ENCODE results near the gene RNF223.
"Not testable (repeated sequence)": the region's sequence is repeated elsewhere in the genome, so short reads cannot be mapped to it uniquely, and the experiment has no call there.

The RNF223 gene

DNA sequence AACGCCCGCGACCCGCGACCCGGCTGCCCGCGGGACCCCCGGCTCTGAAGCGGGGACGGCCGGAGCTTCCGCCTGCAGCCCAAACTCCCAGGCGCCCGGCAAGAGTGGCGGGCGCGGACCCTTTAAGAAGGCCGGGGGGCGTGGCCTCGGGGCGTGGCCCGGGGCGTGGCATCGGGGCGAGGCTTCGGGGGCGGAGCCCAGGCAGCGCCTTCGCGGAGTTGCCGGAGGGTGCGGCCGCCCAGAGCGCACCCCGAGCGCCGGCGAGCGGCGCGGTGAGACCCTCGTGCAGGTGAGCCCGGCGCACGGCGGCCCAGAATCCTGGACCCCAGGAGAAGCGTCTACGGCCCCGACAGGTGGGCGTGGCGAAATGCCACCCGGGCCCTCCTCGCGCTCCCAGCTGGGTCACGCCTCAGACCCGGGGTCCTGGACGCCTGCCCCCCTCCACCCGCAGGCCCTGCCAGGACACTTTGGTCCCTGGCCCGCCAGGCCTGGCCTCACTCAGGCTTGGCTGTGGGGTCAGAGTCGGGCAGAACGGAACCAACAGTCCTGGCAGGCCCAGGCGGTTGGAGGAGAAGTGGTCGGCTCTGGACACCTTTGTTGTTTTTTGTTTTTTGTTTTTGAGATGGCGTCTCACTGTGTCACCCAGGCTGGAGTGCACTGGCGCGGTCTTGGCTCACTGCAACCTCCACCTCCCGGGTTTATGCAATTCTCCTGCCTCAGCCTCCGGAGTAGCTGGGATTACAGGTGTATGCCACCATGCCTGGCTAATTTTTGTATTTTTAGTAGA is 14.4 kb downstream of the RNF223 start:
- peak; percentile 87 for DNase-seq (ENCODE audit: low spot score)

DNA sequence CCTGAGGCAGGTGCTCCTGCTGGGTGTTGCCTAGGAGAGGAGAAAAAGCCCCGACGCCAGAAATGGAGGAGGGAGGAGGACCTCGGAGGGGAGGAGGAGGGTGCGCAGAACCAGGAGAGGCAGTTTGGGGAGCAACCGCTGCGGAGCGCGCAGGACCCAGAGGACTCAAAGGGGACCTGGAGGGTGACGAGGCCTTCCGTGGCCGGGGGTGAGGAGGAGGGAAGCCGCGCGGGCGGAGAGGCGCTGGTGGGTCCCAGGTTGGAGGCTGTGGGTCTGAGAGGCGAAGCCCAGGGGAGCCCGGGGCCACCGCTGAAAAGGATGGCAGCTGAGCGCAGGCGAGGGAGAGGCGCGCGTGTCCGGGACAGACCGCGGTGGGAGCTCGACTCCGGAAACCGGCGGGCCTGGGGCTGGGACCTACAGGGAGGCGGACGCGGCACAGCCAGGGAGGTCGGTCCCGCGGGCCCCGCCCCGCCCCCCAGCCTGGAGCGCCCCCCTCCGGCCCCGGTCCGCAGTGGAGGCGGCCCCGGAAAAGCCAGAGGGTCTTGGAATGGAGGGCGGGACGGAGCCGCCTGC is 15.1 kb downstream of the RNF223 start:
- no peak for DNase-seq (ENCODE audit: low spot score)

DNA sequence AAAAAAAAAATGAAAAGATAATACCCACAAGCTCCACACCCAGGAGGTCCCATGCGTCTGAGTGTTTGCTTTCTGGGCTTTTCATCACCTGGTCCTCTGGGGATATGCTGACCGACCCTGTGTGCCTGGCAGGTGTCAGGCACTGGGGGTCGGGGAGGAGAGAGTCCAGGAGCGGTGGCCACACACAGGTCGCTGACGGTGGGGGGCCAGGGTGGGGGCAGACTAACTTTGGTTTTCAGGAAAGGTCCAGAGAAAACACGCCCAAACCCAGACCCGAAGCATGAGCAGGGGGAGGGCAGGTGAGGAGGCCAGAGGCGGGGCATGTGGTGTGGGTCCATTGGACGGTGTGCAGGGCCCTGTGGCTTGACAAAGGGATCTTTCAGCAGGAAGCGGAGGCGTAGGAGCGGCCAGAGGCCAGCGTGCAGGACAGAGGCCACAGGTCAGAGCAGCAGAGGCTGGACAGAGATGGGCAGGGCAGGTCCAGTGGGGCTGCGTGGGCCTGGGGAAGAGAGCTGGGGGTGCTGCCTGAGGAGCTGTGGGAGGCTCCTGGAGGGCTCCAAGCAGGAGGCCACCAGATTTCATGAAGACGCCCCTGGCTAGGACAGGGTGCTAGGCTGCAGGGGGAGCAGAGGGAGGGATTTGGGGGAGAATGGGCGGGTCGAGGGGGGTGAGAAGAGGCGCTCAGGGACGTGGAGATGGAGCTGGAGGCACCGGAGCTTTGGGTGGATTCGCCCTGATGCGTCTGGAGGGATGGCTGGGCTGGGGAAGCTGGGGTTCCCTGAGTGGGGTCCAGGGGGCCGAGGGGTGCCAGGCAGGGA is 15.8 kb downstream of the RNF223 start:
- no peak for DNase-seq (ENCODE audit: low spot score)

DNA sequence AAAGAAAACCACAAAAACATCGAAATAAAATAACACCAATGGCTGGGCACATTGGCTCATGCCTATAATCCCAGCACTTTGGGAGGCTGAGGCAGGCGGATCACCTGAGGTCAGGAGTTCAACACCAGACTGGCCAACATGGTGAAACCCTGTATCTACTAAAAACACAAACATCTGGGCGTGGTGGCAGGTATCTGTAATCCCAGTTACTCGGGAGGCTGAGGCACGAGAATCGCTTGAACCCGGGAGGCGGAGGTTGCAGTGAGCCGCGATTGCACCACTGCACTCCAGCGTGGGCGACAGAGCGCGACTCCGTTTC is 16.4 kb downstream of the RNF223 start:
- DNase-seq (ENCODE audit: low spot score) = not testable (repeated sequence)

DNA sequence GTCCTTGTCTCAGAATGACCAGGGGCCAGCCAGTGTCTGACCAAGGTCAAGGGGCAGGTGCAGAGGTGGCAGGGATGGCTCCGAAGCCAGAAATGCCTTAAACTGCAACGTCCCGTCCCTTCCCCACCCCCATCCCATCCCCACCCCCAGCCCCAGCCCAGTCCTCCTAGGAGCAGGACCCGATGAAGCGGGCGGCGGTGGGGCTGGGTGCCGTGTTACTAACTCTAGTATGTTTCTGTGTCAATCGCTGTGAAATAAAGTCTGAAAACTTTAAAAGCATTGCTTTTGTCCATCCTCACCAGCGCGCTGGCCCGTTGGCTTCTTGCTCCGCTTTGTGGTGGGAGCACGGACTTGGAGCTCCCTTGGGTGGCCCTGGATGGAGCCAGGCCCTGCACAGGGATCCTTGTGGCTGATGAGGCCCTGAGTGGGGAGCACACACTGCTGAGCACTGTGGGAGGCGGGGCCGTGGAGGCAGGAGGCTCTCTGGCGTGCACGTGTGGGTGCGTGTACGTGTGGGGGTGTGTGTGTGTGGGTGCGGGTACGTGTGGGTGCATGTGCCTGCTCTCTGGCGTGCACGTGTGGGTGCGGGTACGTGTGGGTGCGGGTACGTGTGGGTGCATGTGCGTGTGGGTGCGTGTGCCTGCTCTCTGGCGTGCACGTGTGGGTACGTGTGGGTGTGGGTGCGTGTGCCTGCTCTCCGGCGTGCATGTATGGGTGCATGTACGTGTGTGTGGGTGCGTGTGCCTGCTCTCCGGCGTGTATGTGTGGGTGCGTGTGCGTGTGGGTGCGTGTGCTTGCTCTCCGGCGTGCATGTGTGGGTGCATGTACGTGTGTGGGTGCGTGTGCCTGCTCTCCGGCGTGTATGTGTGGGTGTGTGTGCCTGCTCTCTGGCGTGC is 18.0 kb downstream of the RNF223 start:
- no peak for DNase-seq (ENCODE audit: low spot score)

DNA sequence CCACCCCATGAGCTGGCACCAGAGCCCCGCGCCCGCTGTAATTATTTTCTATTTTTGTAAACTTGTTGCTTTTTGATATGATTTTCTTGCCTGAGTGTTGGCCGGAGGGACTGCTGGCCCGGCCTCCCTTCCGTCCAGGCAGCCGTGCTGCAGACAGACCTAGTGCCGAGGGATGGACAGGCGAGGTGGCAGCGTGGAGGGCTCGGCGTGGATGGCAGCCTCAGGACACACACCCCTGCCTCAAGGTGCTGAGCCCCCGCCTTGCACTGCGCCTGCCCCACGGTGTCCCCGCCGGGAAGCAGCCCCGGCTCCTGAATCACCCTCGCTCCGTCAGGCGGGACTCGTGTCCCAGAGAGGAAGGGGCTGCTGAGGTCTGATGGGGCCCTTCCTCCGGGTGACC is 19.1 kb downstream of the RNF223 start:
- no peak for DNase-seq (ENCODE audit: low spot score)

DNA sequence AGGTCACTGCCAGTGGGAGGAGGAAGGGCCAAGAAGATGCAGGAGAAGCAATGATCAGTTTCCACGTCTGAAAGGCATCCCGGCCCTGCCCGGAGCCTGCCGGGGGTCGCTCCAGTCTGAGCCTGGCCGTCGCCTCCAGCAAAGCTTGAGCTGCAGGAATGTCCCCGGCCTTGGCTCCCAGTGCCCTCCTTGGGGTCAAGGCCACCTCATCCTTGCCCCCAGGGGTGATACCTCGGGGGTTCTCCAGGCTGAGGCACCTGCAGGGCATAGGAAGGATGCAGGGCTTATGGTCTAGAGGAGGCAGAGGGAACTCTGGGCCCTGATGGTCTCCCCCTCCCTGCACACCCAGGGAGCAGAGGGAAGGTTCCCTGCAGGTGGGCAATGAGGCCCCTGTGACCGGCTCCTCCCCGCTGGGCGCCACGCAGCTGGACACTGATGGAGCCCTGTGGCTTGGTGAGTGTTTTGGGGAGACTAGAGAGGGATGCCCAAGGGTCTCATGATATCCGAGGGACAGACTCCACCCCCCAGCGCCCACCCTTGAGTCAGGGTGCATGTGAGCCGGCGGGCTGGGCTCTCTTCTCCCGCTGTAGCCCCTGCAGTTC is 19.9 kb downstream of the RNF223 start:
- no peak for DNase-seq (ENCODE audit: low spot score)

DNA sequence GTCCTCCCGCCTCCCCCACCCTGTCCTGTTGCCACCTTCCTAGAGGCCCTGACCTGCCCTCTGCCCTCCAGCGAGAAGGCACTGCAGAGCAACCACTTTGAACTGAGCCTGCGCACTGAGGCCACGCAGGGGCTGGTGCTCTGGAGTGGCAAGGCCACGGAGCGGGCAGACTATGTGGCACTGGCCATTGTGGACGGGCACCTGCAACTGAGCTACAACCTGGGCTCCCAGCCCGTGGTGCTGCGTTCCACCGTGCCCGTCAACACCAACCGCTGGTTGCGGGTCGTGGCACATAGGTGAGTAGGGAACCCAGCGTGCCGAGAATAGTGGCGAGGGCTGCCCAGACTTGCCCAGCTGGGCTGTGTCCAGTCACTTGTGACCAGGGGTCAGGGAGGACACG is 20.4 kb downstream of the RNF223 start:
- no peak for DNase-seq (ENCODE audit: low spot score)

DNA sequence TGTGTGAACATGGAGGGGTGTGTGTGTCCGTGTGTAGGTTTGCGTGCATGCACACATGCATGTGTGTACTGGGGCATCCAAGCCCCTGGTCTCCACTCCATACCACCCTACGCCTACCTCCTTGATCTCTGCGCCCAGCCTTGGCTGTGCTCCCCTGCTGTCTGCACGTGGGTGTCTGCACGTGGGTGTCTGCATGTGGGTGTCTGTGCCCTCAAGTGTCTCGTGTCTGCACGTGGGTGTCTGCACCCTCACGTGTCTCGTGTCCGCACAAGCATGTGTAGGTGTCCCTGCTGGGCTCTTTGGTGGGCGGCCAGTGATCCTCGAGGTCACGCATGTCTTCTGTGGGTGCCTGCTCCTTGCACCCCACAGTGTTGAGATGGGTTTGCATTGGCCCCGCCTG is 21.1 kb downstream of the RNF223 start:
- no peak for DNase-seq (ENCODE audit: low spot score)

DNA sequence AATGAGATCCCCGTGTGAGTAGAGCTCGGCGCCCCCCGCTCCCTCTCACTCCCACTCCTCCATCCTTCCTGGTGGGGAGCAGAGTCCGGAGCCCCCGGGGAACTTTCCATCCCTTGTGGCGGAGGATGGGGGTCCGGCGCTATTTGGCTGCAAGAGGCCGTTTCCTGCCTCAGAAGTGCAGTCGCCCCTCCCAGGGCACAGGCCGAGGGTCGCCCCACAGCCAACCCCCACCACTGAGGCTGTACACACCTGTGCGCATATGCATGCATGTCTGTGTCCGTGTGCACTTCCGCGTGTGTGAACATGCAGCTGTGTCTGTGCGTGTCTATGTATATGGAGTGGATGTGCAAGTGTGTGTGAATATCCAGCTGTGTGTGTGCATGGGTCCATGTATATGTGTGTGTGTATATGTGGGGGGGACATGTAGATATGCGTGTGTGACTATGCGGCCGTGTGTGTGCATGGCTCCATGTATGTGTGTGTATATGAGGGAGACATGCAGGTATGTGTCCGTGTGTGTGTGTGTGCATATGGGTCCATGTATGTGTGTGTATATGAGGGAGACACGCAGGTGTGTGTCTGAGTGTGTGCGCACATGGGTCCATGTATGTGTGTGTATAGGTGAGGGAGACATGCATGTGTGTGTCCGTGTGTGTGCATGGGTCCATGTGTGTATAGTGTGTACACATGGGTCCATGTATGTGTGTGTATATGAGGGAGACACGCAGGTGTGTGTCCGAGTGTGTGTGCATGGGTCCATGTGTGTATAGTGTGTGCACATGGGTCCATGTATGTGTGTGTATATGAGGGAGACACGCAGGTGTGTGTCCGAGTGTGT is 21.9 kb downstream of the RNF223 start:
- DNase-seq (ENCODE audit: low spot score) = no peak

DNA sequence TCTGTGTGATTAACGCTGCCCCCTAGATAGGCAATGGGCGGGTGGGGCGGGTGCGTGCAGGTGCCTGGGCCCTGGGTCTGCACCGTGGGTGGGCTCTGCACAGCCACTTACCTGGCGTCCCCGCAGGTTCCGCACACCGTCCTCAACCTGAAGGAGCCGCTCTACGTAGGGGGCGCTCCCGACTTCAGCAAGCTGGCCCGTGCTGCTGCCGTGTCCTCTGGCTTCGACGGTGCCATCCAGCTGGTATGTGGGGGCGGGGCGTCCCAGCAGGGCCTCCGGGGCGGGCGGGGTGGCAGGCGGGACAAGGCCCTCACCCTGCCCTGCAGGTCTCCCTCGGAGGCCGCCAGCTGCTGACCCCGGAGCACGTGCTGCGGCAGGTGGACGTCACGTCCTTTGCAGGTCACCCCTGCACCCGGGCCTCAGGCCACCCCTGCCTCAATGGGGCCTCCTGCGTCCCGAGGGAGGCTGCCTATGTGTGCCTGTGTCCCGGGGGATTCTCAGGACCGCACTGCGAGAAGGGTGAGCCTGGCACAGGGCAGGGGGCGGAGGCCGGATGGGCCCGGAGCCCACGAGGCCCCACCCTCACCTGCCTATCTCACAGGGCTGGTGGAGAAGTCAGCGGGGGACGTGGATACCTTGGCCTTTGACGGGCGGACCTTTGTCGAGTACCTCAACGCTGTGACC is 22.8 kb downstream of the RNF223 start:
- DNase-seq (ENCODE audit: low spot score) = no peak

DNA sequence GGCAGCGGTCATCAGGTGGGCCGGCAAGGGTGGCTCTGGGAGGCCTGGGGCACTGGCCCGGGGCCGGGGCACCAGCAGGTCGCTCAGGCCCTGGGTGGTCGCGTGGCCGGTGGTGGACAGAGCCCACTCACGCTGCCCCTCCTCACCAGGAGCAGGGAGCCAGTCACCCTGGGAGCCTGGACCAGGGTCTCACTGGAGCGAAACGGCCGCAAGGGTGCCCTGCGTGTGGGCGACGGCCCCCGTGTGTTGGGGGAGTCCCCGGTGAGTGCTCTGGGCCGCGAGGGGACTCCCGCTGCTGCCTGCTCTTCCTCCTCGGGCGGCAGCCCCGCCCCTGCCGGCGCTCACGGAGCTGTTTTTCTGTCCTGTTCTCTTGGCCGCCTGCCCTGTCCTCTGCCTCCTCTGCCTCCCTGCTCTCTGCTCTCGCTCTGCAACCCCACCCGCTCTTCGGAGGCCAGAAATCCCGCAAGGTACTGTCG is 23.5 kb downstream of the RNF223 start:
- DNase-seq (ENCODE audit: low spot score) = no peak

DNA sequence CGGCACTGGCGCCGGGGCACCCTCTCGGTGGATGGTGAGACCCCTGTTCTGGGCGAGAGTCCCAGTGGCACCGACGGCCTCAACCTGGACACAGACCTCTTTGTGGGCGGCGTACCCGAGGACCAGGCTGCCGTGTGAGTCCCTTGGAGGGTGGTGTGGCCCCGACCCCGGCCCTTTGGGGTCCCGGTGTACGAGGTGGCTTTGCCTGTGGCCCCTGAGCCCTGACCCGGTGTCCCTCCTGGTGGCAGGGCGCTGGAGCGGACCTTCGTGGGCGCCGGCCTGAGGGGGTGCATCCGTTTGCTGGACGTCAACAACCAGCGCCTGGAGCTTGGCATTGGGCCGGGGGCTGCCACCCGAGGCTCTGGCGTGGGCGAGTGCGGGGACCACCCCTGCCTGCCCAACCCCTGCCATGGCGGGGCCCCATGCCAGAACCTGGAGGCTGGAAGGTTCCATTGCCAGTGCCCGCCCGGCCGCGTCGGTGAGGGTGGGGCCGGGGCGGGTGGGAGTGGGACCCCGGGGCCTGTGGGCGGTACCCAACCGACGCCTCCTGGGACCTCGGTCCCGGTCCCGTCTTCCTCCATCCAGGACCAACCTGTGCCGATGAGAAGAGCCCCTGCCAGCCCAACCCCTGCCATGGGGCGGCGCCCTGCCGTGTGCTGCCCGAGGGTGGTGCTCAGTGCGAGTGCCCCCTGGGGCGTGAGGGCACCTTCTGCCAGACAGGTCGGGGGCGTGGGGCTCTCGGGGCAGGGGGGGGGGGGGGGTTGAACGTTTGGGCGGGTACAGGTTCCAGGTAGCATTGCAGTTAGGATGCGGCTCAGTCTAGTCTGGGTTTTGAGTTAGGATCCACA is 24.6 kb downstream of the RNF223 start:
- no peak for DNase-seq (ENCODE audit: low spot score)

DNA sequence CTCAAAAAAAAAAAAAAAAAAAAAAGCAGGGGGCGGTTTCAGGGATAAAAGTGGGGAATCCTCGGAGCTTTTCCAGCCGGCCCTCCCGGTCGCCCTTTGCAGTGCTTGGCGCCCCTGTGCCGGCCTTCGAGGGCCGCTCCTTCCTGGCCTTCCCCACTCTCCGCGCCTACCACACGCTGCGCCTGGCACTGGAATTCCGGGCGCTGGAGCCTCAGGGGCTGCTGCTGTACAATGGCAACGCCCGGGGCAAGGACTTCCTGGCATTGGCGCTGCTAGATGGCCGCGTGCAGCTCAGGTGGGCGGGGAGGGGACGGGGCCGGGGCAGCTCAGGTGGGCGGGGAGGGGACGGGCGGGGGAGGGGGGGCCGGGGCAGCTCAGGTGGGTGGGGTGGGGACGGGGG is 25.3 kb downstream of the RNF223 start:
- DNase-seq (ENCODE audit: low spot score) = no peak

DNA sequence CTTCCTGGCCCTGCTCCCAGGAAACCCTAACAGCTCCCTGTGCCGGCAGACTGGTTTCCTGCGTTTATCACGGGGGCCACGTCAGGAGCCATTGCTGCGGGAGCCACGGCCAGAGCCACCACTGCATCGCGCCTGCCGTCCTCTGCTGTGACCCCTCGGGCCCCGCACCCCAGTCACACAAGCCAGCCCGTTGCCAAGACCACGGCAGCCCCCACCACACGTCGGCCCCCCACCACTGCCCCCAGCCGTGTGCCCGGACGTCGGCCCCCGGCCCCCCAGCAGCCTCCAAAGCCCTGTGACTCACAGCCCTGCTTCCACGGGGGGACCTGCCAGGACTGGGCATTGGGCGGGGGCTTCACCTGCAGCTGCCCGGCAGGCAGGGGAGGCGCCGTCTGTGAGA is 26.1 kb downstream of the RNF223 start:
- DNase-seq (ENCODE audit: low spot score) = no peak

DNA sequence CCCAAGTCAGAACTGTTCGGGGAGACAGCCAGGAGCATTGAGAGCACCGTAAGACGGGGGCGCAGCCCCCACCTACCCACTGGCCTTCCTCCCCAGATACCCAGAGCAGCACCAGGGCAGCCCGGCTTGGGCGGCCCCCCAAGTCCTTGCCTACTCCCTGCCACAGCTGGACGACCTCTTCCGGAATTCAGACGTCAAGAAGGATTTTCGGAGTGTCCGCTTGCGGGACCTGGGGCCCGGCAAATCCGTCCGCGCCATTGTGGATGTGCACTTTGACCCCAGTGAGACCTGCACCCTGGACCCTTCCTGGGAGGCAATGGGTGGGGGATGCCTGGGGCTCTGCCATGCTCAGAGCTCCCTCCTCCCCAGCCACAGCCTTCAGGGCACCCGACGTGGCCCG is 26.7 kb downstream of the RNF223 start:
- no peak for DNase-seq (ENCODE audit: low spot score)

DNA sequence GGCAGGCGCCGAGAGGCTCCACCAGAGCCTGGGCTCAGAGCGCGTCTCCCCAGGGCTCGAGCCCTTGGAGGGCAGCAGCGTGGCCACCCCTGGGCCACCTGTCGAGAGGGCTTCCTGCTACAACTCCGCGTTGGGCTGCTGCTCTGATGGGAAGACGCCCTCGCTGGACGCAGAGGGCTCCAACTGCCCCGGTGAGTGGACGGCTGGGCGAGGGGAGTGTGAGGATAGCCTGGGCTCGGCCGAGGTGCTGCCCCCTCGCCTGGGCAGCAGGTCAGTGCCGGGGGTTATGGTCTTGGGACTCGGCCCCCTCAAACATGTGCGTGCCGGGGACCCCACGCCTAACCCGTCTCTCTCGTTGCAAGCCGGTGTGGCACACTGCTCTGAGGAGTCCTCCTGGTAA is 27.3 kb downstream of the RNF223 start:
- no peak for DNase-seq (ENCODE audit: low spot score)

DNA sequence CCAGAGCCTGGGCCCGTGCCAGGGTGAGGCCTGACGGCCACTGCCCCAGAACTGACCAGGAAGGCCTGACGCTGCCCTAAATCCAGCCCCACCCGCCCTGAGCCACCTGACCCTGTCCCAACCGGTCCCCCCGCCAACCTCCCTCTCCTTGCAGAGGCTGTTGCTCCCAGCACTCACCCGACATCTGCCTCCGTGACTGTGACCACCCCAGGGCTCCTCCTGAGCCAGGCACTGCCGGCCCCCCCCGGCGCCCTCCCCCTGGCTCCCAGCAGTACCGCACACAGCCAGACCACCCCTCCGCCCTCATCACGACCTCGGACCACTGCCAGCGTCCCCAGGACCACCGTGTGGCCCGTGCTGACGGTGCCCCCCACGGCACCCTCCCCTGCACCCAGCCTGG is 27.9 kb downstream of the RNF223 start:
- DNase-seq (ENCODE audit: low spot score) = no peak

DNA sequence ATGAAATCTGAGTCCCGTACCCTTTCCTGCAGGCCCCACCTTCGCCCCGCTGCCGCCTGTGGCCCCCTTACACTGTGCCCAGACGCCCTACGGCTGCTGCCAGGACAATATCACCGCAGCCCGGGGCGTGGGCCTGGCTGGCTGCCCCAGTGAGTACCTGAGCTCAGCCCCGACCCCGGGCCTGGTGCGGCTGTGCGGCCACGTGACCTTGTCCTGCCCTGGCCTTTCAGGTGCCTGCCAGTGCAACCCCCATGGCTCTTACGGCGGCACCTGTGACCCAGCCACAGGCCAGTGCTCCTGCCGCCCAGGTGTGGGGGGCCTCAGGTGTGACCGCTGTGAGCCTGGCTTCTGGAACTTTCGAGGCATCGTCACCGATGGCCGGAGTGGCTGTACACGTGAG is 29.0 kb downstream of the RNF223 start:
- DNase-seq (ENCODE audit: low spot score) = no peak

Measured in LoVo (cell line).